NCI-H2227 treated with DMSO at 0.1 percent for 48 hours (cell line): ENCODE measurements around the gene GPR143.
"Not testable (repeated sequence)": the region's sequence is repeated elsewhere in the genome, so short reads cannot be mapped to it uniquely, and the experiment has no call there.

Experiments
- DNase-seq: peaks from one replicate; lab custom pipeline; 2025; lab: John Stamatoyannopoulos, UW

The GPR143 gene

DNA sequence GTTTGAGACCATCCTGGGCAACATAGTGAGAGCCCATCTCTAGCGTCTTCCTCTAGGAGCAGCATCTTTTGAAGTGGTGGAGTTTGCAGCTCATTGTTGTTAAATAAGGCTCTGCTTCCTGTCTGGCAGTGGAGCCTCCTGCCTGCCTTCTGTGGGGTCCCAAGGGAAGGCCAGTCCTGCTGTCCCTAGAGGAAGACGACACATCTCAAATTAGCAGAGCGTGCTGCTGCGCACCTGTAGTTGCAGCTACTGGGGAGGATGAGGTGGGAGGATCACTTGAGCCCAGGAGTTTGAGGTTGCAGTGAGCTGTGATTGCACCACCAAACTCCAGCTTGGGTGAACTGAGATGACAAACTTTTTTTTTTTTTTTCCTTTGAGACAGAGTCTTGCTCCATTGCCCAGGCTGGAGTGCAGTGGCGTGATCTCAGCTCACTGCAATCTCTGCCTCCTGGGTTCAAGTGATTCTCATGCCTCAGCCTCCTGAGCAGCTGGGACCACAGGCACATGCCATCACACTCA, 2.7 kb upstream of the GPR143 start:
- DNase-seq, result not testable (repeated sequence)

- DNase-seq, result no peak
Measured at GRCh38 chrX:9767375-9767774, 1.7 kb upstream of the GPR143 start.

- no peak for DNase-seq
Measured at GRCh38 chrX:9765072-9765736, 443 bp downstream of the GPR143 start.

DNA sequence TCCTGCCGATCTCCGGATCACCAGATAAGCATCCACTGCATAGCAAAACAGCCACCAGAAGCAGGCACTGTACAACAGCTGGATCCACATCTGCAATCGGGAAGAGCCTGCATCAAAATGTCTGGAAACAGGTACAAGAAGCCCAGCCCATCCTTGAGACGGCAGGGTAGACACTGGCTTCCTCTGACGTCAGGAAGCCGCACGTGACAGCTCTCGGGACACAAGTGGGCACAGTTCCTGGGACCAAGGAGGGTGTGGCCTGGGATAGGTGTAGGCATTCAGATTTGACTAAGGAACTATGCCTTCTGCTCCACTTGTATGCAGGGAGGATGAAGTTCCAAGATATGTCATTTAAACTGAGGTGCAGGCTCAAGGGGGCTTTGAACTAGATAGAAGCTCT, 6.3 kb downstream of the GPR143 start:
- DNase-seq, result peak; percentile 2

DNA sequence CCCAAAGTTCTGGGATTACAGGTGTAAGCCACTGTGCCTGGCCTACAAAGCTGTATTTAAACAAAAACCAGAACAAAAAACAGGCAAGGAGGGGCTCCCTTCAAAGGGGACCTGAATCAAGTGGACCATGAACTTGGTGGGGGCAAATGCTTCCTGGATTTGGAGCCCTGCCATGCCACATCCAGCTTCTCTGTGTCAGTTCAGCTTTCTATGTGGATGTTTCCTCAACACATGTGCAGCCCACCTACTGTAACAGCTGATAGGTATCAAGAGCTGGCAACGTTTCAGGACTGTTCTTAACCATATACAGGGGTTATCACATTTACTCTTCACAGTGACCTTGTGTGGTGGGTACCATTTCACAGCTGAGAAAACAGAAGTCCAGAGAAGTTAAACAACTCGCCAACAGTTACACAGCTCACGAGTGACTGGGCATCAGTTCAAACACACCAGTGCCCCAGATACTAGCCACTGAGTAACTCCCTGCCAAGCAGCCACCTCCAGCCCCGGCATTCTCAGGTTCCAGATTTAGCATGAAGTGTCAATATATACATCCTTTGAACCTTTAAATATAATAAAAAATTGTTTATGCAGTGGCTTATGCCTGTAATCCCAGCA, 7.5 kb downstream of the GPR143 start:
- no peak for DNase-seq

GRCh38 chrX:9757366-9757765, 8.3 kb downstream of the GPR143 start:
- no peak for DNase-seq

- no peak for DNase-seq
Measured at GRCh38 chrX:9749146-9749692, 16.4 kb downstream of the GPR143 start.

DNA sequence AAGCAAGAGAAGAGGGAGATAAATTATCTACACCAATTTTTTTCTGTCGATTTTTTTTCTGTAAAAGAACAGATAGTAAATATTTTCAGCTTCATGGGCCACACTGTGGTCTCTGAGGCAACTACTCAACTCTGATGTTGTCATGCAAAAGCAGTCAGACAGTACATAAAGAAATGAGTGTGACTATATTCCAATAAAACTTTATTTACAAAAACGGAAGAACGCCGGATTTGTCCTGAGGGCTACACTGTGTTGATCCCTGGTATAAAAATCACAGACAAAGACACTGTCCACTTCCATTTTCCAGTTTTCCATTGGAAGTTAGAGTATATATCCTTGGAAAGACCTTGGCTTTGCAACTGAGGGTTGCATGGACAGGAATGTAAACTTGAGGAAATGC, 18.0 kb downstream of the GPR143 start:
- DNase-seq, result no peak

GRCh38 chrX:9746148-9746888, 19.3 kb downstream of the GPR143 start:
- no peak for DNase-seq

GRCh38 chrX:9745417-9746115, 20.1 kb downstream of the GPR143 start:
- DNase-seq, result no peak

GRCh38 chrX:9739130-9739529, 26.5 kb downstream of the GPR143 start:
- DNase-seq, result no peak

DNA sequence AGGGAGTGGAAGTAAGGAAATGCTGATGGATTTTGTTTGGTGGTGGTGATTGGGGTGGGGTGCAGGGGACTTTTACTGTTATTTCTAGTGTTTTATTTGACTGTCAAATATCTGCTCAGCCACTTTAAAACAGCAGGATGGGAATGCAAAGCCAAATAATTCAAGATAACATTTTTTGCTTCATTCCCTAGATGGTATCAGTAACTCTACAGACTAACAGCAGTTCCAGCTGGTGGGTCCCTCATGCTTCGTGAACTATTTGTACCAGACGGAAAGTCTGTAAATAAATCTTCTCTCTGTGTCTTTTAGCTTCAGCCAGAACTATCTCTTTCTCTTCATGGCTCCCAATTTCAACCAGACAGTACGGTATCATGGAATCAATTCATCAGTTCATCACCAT, 27.5 kb downstream of the GPR143 start:
- no peak for DNase-seq

DNA sequence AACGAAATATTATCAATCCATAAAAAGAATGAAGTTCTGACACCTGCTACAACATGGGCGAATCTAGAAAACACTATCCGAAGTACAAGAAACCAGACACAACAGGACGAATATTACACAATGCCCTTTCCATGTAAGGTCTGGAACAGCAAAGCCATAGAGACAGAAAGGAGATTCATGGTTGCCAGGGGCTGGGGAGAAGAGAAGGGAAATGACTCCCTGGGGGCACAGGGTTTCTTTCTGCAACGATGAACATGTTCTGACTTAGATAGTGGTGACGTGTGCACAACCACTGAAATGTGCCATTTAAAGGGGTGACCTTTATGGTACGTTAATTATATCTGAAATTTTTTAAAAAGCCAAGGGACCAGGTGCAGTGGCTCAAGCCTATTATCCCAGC, 28.3 kb downstream of the GPR143 start:
- DNase-seq, result no peak

- DNase-seq, result no peak
Measured at GRCh38 chrX:9730752-9731151, 34.9 kb downstream of the GPR143 start.

- no peak for DNase-seq
Measured at GRCh38 chrX:9730078-9730477, 35.6 kb downstream of the GPR143 start.

DNA sequence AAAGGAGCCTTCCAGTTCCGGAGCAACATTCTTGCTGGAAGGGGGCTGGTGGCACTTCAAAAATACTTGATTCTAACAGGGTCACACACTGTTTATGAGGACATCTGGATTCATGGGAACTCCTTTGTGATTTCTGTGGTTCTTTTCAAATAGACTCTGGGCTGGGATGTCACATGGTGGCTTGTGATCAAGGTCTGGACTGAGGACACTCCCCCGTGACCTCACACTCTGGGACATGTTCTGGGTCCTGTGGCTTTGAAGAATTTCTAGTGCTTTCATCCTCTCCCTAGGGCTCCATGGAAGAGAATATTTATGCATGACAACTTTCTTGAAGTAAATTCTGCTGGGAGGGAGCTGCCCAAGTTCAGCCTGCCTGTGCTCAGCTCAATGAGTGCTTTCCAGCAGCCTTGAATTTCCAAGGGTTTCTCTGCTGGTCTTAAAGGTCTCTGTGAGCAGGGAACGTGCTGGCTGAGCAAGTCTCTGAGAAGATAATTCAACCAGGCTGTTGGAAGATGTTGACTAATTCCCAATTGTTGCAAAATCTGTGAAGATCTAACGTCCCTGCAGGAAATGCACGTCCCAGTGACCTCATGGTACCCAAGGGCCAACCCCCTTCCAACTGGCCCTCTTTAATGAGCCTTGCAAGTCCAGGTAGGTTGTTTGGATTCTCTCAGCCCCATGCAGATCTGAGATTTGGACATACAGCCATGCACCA, 36.3 kb downstream of the GPR143 start:
- DNase-seq, result no peak

GRCh38 chrX:9728261-9728660, 37.4 kb downstream of the GPR143 start:
- DNase-seq, result no peak

DNA sequence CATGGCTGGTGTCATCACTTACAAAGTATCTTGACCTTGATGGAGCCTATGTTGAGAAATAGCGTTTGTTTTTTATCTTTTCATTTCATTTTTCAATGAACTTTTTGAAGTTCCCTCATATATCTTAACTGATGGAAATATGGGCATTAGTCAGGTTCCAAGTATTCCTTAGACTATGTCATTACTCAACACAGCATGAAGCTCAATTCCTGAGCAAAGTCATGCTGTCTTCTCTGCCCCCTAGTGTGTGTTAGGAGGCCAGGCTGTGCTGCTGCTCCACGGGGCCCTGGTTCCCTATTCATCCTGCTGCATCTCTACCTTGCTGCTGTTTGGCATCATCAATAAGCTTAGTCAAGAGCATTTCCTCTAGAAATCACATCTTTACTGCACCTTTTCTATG, 40.9 kb downstream of the GPR143 start:
- DNase-seq, result no peak

DNA sequence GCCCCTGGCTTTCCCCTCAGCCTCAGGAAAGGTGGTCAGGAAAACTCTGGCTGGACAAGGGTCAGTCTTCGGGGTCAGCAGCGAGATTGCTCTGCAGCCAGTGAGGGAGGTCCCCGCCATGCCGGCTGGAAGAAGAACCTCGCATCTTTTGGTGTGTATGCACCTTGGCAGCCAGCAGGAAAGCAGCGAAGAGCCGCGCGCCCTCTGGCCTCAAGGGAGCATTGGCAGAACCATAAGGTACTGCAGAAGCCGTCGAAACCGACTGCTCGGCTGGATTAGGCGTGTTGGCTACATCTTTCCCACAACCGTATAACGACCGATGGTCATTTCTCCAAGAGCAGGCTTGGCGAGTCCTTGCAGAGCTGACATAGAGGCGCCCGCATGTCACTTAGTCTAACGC, 48.3 kb downstream of the GPR143 start:
- no peak for DNase-seq

DNA sequence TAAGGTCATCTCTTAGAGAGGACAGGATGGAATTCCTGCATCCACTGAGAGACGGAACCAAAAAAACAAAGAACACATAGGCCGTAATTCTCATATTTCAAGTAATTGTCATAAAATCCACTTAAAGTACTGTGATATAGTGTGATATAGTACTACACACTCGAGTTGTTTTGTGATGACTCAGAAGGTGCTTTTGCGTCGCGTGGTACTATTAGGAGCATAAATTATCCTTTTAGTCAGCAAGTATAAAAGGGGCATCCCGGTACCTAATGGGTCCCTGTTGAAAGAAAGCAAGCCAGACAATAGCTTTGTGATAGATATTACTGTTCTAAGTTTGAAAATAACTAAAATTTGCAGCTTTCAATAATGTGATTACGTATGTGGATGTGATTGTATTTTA, 55.3 kb downstream of the GPR143 start:
- DNase-seq, result no peak

GRCh38 chrX:9708923-9709553, 56.6 kb downstream of the GPR143 start:
- peak; percentile 70 for DNase-seq
